NCI-H526 treated with DMSO at 0.1 percent for 48 hours (cell line): Measurements from ENCODE around the gene CLHC1.
A peak's percentile ranks its signal among the peaks of the same experiment; 100 is the strongest.
"Not testable (repeated sequence)": the region's sequence is repeated elsewhere in the genome, so short reads cannot be mapped to it uniquely, and the experiment has no call there.

Source experiments
- DNase-seq: peaks from one replicate; lab custom pipeline; 2025; lab: John Stamatoyannopoulos, UW

CLHC1 gene

DNA sequence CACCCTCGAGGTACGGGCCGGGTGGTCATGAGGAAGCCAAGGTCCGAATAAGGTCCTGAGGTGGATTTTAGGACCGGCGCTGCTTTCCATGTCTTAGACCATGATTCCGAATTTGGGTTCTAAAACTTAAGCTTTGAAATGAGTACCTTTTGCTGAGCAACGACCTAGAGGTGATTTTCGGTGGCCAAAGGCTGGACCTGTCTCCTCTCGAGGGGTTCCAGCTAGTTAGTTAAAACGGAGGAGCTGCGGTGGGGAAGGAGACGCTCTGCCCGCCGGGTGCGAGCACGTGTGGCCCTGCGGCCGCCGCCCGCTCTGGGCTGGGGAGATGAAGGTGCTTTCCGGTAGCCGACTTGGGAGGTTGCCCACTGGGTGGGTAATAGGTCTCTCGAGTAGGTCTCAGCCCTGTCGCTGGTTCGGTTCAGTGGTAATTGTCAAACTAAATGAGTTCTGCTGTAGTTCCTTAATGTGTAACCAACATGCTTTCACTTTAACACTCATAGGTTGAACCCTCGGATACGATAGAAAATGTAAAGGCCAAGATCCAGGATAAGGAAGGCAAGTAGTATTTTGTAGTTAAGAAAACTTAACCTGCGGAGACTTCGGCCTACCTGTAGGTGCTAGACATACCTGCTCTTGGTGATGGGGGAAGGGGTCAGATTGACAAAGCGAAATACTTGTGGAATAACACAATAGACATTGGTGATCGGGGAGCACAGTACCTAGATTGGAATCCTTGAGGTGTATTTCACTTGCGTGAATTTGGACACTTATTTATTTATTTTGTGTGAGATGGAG lies 967 bp upstream of the CLHC1 start:
- DNase-seq = no peak

DNA sequence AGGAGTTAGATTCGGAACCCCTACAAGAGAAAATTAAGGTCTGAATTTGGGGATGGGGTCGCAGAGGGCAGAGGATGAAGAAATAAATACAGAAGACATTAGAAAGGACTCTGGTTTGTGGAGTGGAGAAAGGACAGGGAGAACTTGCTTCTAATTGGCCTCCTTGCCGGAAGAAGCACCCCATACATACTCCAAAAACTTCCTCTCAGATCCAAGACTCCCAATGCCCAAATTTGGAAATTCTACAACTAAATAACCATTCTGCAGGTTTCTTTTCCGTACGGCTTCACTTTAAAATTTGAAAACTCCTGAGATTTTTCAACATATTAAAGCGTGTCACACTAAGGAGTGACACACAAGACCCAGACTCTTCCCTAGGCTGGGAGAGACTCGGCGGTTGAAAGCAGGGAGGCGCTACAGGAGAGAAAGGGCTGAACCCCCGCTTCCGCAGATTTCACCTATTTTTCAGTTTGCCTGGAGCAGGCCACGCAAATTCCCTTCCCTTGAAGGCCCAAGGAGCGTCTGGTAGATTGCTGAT lies 478 bp downstream of the CLHC1 start:
- DNase-seq = peak; percentile 46

DNA sequence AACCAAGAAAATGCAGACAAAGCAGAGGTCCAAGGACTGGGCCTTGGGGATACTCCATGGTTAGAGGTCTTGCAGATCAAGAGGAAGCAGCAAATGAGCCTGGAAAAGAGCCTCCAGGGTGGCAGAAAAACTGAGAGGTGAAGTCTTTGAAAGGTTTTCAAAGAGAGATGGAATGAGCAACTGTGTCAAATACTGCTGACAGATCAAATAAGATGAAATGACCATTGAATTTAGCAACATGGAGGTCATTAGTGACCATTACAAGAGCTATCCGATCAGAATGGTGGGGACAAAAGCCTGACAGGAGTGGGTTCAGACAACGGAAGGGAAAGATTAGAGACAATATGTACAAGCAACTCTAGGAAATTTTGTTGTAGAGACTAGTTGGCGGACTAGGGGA lies 1.5 kb downstream of the CLHC1 start:
- no peak for DNase-seq

DNA sequence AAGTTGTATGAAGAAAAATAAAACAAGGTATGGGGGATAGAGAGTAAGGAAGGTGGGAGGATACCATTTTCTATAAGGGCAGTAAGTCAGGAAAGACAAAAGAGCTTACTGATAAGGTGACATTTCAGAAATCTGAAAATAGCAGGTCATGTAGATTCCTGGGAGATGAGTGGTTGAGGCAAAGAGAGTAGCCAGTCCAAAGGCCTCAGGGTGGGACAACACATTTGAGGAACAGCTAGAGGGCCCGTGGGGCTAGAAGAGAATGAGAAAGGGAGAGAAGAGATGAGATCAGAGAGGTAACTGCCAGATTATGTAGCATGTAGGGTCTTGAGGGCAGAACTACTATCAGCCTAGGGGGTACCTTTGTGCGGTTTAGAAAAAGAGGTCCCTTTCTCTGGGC lies 2.9 kb downstream of the CLHC1 start:
- DNase-seq = no peak

DNA sequence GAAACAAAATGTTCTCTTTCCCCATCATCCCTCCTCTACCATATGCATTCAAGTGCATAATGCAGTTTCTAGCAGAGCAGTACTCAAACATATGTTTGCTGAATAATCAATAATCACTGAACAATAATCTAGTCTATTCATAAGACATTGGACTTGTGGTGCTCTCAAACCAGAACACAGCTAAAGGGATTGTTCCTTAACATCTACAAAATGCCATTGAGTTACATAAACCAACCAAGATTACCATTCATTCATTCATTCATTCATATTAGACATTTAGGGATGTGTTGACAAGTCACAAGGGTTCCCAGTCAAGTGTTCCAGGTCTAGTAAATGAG lies 3.9 kb downstream of the CLHC1 start:
- DNase-seq = no peak

DNA sequence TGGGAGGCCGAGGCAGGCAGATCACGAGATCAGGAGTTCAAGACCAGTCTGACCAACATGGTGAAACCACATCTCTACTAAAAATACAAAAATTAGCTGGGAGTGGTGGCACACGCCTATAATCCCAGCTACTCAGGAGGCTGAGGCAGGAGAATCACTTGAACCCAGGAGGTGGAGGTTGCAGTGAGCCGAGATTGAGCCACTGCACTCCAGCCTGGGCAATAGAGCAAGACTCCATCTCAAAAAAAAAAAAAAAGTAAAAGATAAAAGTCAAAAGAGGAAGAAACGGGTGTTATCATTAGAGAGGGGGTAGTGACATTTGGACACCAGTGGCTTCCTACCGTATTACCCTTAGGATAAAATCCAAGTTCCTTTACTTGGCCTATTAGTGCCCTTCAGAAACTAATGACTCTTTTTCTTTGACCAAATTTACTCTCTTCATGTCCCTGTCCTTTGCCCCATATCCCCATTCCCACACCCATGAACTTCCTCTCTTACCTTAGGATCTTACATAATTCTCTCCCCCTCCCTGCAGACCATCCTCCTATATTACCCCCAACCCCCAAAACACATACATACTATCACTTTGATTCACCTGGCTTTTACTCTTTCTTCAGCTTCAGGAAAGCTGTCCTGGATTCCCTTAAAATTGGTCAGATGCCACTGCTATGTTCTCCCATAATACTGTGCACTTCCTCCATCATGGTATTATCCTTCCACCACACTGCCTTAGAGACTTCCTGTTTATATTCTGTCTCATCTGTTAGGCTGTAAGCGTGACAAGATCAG lies 4.5 kb downstream of the CLHC1 start:
- DNase-seq = not testable (repeated sequence)

DNA sequence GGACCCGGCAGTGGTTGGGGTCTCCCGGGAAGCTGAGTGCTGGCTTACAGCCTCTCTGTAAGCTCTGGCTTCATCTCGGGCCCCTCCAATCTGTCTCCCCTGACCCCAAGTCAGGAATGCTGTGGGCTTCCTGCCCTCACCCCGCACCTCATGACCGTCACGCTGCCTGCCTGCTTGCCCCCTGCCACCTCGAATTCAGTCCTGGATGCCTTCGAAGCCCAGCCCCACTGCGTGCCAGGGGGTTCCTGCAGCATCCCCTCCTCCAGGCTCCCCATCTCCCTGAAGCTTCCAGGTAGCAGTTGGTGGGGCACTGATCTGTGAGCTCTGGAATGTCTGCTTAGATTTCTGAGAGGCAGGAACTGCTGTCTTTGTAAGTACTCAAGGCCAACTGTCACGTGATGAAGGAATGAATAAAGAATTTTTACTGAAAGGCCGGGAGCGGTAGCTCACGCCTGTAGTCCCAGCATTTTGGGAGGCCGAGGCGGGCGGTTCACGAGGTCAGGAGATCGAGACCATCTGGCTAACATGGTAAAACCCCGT lies 6.5 kb downstream of the CLHC1 start:
- no peak for DNase-seq

DNA sequence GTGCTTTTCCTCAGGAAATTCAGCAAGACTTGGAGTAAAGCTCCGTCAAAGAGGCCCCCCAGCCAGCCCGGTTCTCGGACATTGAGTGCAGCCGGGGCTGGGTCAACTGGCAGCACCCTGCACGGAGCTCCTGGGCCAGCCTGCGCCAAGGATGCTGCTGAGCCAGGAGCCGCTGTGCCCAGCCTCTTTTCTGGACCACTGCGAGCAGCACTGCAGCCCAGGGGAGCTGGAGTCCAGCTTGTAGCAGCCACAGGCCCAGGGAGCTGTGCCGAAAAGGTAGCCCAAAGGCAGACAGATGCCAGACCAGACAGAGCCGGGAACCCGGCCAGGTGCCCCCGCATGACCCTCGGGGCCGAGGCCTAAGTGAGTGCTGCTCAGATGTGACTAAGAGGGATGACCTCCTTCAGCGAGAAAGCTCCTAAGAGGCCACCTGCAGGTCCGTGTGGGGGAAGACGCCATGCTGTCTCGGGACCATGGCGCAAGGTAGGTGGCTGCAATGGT lies 7.3 kb downstream of the CLHC1 start:
- no peak for DNase-seq

DNA sequence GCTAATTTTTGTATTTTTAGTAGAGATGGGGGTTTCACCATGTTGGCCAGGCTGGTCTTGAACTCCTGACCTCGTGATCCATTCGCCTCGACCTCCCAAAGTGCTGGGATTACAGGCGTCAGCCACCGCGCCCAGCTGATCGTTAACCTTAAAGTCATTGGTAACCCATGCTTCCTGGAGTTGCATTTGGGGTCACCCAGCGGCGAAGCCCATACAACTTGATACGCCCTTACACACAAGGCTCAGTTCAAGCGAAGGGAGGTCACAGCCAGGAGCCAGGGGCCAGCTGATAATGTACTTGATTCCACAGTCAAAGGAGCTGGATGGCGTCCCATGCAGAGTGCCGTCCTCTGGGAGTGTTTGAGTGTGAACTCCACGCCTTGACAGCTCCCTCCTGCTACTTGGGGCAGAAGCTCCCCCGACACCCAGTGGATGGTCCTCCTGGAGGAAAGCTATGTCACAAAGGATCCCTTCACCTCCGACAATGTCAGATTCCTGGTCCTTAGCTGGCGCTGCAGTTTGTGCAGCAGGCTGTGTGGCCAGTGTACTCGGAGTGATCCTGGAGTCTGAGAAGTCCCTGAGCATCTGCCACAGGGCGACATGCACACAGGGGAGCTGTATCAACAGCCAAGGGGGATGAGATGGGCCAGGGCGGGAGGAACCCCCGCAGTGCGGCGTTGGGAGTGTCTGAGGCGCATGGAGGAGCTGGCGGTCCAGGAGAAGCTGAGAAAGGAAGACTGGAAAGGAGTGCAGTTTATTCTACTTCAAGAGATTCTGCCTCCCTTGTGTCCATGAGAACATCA lies 7.9 kb downstream of the CLHC1 start:
- DNase-seq = no peak

DNA sequence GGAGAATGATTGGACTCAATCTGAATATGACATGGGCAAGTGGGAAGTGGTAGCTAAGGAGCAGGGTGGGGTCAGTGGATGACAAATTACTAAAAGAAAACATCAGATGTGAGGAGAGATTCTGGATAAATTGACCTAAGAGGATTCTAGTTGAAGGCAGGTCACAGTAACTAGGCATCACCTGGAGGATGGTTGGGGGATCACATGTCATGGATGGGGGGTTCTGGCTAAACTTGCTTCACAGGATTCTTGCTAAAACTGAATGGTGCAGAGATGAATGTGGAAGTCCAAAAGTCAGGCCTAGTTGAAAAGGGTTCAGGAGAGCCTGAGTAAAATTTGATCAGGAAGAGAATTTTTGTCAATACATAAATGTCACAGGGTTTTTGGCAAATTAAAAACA lies 18.3 kb downstream of the CLHC1 start:
- DNase-seq = no peak

DNA sequence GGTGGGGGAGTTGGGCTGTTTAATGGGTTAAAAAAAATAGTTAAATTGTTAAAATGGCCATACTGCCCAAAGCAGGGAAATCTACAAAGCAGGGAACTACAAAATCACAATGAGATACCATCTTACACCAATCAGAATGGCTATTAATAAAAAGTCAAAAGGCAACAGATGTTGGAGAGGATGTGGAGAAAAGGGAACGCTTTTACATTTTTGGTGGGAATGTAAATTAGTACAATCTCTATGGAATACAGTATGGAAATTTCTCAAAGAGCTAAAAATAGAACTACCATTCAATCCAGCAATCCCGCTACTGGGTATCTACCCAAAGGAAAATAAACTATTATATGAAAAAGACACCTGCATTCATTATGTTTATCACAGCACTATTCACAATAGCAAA lies 27.1 kb downstream of the CLHC1 start:
- DNase-seq = no peak

DNA sequence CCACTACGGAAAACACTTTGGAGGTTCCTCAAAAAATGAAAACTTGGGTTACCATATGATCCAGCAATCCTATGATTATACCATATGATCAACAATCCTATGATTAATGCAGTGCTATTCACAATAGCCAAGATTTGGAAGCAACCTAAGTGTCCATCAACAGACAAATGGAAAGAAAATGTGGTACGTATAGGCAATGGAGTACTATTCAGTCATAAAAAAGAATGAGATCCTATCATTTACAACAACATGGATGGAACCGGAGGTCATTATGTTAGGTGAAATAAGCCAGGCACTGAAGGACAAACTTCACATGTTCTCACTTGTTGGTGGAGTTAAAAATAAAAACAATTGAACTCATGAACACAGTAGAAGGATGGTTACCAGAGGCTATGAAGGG lies 27.6 kb downstream of the CLHC1 start:
- DNase-seq = no peak

DNA sequence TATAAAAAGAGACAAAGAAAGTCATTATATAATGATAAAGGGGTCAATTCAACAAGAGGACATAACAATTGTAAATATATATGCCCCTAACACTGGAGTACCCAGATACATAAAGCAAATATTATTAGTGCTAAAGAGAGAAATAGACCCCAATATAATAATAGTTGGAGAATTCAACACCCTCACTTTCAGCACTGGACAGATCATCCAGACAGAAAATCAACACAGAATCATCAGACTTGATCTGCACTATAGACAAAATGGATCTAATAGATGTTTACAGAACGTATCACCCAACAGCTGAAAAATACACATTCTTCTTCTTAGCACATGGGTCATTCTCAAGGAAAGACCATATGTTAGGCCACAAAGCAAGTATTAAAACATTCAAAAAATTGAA lies 31.7 kb downstream of the CLHC1 start:
- no peak for DNase-seq

DNA sequence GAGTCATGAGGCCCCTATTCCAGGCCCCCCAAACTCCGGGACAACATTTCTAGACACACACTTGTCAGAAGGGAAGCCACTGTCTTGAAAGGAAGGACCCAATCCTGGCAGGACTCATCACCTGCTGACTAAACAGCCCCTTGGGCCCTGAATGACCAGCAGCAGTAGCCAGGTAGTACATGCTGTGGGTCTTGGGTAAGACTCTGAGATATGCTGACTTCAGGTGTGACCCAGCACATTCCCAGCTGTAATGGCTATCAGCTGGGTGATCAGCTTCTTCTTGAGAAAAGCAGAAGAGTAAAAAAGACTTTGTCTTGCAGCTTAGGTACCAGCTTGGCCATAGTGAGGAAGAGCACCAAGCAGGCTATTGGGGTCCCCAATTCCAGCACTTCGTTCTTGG lies 35.6 kb downstream of the CLHC1 start:
- no peak for DNase-seq

DNA sequence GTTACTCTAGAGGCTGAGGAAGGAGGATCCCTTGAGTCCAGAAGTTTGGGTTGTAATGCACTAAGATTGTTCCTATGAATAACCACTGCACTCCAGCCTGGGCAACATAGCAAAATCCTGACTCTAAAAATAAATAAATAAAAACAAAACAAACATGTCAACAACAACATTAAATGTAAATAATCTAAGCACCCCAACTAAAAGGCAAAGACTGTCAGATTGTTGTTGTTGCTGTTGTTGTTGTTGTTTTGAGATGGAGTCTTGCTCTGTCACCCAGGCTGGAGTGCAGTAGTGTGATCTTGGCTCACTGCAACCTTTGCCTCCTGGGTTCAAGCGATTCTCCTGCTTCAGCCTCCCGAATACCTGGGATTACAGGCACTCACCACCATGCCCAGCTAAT lies 40.2 kb downstream of the CLHC1 start:
- not testable (repeated sequence) for DNase-seq

DNA sequence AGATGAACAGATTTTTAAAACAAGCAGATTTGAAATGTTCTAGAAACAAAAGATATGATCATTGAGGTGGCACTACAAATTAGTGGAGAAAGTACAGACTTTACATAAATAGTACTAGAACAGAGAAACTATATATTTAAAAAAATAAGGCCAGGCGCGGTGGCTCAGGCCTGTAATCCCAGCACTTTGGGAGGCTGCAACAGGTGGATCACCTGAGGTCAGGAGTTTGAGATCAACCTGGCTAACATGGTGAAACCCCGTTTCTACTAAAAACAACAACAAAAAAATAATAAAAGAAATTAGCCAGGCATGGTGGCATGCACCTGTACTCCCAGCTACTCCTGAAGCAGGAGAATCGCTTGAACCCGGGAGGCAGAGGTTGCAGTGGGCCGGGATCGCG lies 45.3 kb downstream of the CLHC1 start:
- not testable (repeated sequence) for DNase-seq

DNA sequence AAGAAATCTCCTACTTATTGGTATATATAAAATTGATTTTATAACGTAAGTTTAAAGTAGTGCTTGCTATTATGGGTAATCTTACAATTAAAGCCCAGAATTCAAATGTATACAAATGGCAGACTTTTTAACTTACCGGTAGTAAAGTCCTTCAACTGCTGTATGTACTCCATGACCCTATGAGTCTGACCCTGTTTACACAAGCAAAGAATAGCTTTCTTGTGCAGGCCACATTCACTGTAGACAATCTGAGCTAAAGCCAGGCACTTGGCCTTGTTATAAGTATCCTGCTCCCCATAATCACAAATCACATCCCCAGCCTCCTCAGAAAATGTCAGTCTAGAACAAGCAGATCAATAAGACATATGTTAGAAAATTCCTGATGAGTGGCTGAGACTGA lies 51.7 kb downstream of the CLHC1 start:
- no peak for DNase-seq

DNA sequence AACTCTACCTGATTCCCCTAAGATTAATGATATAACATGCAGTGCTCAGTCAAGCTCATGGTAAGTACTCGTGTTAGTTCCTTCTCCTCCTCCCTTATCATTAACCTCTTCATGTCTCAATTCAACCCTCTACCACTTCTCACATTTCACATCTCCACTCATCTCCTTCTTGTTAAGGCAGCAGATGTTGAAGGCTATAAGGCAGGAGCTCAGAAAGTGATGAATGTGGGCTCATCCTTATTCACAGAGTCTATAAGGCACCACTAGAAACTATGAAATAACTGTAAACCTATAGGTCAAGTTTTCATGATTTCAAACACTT lies 56.0 kb downstream of the CLHC1 start:
- DNase-seq = no peak

DNA sequence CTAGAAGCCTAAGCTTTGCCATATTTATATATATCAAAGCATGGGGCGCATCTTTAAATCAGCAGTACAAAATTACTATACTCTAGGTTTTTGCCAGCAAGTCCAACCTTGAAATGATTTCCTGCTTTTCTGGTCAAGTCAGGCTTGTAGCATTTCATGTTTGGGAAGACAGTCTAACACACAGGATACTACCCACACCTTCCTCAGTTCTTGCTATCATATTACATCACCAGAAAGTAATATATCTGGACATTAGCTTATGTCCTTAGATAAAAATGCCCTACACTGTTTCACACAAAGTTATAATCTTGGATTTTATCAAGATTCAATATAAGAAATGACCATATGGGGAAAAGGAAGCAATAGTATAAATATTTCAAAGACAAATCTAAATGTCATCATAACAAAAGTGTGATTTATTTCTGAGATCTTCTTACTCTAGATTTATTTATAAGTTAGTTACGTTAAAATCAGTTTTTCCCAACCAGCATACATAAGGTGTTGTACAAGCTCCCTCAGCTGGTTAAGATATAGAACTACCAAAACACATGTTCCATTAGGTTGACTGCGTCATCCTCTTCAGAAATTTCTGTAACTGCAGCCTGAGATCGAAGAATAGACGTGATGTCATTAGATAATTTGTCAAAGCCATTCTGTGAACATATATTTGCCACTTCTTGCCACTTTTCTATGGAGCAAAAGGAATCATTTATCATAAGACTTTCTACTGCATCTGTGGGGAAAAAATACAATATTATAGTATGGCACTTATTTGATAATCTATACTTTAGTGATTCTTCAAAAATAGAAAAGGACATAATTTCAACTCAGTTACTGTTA lies 56.6 kb downstream of the CLHC1 start:
- peak; percentile 67 for DNase-seq

DNA sequence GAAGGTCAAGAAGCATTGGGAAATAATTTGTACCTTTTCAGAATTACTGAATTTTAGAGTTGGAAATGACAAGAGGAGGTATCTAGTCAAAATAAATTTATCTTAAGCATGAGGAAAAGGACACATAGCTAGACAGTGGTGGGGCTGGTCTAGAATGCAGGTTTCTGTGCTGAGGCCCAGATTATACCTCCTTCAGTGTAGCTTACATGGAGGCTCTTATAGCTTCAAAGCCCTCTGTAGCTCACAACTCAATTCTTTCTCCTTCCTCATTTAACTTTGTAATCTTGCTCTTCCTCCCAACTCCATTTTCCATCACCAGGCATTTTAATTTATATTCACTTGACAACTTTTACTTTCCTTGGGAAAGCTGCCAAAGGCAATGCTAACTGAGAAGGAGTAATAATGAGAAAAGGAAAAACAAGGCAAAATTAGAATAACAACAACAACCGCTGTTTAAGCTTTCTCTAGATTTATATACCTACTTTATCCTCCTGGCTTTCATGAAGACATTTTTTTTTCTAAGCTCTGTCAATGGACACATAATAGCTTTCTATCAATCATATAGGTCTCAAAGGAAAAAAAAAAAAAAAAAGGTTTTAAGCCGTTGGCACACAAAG lies 58.5 kb downstream of the CLHC1 start:
- DNase-seq = no peak

DNA sequence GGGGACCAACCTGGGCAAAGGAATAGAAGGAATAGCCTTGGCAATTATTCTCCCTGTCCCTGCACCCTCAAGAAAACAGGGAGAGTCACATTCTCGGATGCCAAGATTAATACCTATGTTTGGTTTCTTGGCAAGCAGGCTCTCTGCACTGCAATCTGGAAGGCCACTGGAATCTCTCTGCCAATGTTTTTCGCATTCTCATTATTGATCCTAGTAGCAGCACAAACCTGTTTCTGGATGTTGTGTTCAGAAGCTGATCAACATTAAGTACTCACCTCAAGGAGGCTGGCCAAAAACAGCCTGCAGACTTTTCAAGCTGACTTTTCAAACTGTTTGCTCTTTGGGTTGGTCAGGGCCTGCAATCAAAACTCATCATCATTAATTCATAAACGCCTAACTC lies 62.2 kb downstream of the CLHC1 start:
- no peak for DNase-seq
